Measurements from ENCODE around the gene SULF2.

The SULF2 gene

DNA sequence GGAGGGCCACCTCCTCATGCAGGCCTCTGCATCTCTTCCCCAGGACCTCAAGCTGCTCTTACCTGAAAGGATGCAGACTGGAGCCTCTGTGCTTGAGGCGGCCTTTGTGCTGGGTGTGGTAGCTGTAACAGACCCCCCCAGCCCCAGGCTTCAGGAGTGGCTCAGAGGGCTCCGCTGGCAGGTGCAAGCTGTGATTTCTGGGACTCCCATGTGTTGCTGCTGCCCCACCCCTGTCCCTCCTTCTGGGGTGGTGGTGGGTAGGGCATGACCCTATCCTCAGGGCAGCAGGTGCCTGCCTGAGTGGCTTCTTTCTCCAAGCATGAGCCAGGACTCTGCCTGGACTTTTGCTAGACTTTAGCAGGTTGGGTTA lies 121.2 kb downstream of the SULF2 start:
- DNase-seq: no peak

DNA sequence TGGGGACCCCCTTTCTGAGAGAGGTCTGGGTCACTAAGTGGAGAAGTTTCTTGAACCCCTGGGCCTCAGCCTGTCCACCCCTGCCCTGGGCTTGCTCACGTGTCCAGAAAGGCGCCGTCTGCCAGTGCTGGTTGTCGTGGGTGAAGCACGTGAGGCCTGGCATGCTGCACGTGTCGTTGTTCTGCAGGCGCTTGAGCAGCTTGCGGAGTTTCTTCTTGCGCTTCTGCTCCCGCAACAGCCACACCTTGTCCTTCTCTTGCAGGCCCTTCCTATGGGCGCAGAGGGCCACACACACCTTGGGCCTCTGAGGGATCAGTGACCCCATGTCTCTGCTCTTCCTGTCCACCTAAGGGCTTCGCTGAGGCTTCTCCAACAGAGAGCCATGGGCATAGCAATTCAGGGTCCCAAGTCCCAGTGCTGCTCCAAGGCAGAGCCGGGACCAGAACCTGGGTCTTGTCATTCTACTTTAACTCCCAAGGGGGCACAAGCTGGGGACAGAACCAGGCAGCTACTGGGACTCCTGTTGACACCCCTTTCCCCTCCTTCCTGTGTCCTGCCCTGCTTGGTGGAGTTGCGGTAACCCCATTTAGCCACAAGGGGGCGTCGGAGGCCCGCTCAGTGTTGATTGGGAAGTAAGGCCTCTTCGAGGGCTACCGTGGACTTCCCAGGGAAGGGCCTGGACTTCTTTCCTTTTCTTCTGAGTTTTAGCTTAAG lies 121.8 kb downstream of the SULF2 start:
- peak; percentile 39 for DNase-seq

DNA sequence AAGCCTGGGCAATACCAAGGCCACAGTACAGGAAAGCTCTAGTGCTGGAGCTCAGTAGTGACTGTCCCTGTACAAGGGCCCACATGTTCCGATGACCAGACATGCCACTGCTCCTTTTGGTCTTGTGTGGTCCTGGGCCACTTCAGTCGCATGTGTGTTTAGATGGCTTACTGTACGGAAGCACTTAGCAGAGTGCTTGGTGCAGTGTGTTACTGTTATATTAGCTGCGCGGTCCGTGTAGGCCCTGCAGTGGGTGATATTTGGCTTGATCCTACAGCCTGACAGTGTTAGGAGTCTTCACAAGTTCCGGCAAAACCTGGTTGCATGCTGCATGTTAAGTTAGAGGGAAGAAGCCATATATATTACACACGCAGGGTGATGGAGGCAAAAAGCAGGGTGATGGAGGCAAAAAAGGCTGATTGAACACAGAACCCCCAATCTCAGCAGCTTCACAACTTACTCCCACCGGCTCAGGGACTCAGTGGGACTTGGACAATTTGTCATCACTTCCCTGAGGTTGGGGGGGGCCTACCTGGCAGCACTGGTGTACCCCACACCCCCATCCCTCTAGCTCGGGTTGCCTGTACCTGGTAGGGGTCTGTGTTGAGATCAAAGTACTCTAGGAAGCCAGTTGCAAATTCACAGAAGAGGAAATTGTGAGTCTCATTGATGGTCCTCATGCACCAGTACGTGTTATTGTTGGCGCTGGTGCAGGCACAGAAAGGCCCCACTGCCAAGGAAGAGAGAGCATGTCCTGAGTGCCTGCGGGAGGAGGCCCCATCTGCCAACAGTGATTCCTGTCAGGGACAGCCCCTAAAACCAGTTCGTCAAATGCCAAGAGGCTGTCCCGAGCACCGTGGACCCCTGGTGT lies 122.6 kb downstream of the SULF2 start:
- DNase-seq: no peak

DNA sequence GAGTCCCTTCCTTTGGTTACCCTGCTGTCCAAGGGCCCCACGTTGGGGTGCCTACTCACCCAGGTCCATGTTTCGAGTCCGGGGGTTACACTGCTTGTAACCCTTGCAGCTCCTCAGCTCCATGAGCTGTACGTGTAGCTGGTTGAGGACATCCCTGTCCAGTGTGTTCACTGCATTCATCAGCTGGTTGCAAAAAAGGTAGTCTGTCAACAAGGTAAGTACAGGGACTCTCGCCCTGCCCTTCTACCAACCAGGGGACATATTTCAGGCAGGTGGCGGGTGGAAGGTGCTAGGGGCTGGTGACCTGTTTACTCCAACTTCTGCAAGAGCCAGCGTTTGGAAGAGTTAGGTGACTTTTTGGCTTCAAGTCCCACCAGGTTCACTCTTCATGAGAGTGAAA lies 123.6 kb downstream of the SULF2 start:
- no peak for DNase-seq

DNA sequence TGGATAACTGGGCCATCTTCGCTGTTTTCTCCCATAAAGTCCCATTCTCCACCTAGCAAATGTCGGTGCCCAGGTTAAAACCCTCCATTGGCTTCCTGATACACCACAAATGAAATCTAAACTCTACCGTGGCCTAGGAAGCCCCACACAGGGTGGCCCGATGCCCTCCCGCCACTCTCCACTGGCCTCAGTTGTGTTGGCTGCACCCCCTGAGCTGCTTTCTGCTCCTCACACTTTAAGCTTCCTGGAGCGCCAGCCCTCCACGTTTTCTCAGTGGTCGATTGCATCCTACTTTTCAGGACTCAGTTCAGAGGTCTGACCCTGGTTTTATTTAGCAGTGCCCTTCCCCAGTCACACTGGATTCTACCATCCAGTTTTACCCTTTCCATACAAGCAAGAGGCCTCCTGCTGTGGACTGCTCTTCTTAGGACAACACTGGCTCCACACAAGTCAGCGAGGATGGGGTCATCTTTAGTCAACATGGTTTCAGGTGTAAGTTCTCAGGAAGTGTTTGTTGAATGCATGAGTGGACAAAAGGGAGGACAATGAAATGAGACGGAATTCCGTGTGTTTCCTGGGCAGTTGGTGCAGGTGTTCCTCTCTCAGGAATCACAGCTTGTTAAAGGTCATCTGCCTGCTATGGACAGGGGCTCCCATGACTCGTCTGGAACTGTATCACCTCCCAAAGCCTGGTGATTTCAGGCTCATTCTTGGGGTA lies 124.1 kb downstream of the SULF2 start:
- DNase-seq: no peak

DNA sequence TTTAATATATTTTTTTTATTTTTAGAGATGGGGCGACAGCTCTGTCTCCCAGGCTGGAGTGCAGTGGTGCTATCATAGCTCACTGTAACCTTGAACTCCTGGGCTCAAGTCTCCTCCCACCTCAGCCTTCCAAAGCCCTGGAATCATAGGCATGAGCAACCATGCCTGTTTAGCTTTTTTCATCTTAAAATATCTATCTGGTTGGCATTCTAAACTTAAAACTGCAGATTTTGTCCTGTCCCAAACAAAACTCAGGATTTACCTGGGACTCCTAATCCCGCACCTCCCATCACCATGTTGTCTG lies 124.7 kb downstream of the SULF2 start:
- DNase-seq: no peak

DNA sequence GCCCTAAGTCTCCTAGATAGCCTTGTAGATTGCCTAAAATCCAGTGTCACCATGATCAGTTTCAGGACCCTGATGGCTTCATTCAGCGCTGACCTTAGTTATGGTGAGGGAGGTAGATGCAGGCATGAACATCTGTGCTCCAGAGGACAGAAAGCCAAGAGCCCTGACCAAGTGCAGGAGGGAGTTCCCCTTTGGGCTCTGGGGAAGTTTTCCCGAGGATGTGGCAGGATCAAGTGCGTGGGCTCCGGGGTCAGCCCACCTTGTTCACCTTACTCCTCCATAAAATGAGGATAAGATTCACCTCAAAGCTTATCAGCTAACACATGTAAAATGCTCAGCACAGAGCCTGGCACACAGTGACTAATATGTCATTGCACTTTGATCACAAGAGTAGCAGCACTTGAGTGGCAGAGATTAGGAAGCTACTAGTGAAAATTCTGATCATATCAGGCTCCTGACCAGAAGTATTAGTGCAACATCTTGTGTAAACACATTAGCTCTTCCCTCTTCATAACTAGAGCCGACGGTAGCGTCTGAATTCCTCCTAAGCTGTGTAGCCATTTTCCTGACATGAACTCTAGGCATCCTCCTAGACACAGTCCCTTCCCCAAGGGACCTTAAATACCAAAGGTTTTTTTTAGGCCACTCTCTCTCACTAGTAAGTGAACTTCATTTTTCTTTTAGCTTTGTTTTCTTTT lies 125.2 kb downstream of the SULF2 start:
- DNase-seq: no peak

DNA sequence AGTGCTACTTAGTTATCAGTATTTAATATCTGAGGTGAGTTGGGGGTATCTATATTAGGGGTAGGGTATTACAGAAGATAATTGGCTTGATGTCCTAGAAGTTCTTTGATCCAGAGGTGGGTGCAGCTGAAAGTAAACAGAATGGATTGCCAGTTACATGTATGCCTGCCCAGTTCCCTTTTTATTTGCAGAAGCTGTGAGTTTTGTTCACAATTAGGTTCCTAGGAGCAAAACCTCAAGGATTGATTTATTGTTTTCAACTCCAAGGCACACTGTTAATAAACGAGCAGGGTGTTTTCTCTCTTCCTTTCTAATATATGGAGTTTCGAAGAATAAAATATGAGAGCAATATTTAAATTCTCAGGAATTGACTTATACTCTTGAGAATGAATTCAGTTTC lies 129.0 kb downstream of the SULF2 start:
- no peak for DNase-seq

DNA sequence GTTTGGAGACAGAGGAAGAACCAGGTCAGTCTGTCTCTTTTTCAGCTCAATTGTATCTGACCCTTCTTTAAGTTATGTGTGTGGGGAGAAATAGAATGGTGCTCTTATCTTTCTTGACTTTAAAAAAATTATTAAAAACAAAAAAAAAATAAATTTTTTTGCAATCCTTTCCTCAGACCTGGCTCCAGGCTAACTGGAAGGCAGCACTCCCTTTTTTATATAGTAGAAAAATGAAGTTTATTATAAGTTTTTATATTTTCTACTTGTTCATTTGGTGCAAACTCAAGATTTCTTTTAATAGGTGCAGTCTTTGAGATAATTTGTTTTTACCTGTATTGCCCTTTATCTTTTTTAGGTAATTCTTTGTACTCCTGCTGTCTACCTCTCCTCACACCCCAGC lies 129.6 kb downstream of the SULF2 start:
- DNase-seq: no peak

DNA sequence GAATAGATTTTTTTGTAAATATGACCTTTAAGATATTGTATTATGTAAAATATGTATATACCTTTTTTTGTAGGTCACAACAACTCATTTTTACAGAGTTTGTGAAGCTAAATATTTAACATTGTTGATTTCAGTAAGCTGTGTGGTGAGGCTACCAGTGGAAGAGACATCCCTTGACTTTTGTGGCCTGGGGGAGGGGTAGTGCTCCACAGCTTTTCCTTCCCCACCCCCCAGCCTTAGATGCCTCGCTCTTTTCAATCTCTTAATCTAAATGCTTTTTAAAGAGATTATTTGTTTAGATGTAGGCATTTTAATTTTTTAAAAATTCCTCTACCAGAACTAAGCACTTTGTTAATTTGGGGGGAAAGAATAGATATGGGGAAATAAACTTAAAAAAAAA lies 130.9 kb downstream of the SULF2 start:
- no peak for DNase-seq

DNA sequence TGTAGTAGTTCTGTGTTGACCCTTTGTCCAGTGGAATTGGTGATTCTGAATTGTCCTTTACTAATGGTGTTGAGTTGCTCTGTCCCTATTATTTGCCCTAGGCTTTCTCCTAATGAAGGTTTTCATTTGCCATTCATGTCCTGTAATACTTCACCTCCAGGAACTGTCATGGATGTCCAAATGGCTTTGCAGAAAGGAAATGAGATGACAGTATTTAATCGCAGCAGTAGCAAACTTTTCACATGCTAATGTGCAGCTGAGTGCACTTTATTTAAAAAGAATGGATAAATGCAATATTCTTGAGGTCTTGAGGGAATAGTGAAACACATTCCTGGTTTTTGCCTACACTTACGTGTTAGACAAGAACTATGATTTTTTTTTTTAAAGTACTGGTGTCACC lies 131.4 kb downstream of the SULF2 start:
- DNase-seq: no peak

DNA sequence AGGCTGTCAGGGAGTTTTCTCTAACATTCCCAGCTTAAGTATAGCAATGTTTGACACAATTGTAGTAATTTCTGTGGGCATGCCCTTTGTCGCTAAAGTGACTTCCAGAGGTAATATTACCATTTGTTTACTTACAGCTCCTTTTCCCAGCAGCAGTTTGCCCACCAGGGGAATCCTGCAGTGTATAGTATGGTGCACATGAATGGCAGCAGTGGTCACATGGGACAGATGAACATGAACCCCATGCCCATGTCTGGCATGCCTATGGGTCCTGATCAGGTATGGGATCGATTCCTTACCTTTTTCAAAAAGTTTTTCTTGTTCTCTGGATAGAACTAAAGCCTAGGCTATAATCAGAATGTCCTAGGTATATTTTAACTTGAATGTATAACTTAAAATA lies 132.5 kb downstream of the SULF2 start:
- no peak for DNase-seq

DNA sequence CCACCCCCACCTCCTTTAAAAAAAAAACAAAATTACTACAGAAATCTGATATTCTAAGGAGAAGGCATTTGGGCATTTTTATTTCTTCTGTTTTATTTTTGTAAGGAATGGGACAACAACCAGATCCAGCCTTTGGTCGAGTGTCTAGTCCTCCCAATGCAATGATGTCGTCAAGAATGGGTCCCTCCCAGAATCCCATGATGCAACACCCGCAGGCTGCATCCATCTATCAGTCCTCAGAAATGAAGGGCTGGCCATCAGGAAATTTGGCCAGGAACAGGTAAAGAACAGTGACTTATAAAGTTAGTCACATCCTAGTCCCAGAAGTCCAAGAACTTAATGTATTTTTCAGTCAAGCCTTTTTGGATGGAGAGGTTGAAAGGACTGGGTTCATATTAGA lies 133.0 kb downstream of the SULF2 start:
- no peak for DNase-seq

DNA sequence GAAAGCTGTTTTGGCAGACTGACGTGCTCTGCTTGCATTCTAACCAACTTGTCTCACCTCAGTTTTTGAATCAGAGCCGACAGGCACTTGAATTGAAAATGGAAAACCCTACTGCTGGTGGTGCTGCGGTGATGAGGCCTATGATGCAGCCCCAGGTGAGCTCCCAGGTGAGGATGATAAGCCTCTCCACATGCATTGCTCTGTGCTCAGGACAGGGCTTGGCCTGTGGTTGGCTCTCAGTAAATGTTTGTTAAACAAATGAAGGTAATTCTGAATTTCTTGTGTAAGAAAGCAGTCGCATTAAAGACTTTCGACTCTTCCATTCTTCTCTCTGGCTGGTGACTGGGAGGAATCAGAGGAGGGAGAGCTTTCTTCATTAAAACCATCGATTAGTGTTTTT lies 136.3 kb downstream of the SULF2 start:
- DNase-seq: no peak

DNA sequence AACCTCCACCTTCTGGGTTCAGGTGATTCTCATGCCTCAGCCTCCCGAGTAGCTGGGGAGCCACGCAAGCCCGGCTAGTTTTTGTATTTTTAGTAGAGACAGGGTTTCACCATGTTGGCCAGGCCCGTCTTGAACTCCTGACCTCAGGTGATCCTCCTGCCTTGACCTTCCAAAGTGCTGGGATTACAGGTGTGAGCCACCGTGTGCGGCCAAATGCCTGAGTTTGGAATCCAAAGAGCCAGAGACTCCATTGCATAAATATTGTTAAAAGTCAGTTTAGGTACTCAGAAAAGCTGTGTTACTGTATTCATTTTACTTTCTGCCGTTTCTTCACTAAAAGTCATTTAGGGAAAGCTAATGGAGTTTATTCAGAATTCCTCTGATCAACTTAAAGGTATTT lies 137.3 kb downstream of the SULF2 start:
- no peak for DNase-seq

DNA sequence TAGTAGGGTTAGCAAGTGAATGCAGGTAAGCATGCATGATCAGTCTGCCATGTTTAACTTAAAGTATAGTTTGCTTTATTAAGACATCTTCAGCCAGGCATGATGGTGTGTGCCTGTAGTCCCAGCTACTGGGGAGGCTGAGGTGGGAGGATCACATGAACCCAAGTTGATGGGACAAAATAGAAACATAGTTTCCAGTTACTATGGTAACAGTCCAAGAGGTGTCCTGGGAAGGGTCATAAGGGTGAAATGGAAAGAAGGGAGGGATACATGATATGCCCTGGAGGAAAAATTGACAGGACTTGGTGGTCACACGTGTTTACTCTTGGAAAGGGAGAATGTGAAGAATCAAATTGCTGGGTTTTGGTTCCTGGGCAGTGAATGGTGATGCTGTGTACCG lies 139.6 kb downstream of the SULF2 start:
- no peak for DNase-seq

DNA sequence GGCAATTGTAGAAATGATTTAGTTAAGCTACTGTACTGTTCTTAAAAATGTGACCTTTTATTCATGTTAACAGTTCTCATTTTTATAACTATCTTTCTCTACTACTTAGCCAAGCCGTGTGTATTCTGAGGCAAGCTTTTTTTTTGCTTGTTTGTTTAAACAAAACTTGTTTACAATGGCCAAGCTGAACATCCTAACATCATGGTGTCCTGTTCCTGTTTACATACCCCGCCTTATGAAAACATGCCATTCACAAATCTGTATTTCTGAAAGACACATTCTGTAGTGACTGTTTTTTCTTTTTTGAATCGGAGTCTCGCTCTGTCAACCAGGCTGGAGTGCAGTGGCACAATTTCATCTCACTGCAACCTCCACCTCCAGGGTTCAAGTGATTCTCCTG lies 142.7 kb downstream of the SULF2 start:
- no peak for DNase-seq

DNA sequence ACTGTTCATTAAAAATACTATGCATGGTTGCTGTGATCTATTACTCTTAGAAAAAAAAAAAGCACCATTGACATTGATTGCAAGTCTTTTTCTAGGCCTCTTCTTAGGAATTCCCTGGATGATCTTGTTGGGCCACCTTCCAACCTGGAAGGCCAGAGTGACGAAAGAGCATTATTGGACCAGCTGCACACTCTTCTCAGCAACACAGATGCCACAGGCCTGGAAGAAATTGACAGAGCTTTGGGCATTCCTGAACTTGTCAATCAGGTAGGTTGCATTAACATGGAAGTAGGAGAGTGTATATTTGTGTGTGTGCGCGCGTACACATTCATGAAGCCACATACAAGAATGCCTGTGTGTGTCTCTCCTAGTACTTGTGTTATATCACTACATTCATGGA lies 143.2 kb downstream of the SULF2 start:
- DNase-seq: no peak

DNA sequence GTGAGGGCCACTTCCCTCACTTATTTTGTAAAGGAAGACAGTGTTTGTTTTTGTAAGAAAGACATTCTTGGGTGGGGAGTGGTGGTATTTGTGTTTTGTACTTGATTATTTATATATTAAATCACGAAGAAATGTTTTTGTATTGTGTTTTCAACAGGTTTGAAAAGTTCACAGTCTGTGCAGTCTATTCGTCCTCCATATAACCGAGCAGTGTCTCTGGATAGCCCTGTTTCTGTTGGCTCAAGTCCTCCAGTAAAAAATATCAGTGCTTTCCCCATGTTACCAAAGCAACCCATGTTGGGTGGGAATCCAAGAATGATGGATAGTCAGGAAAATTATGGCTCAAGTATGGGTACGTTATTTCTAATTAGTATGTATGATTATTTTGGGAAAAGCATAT lies 146.4 kb downstream of the SULF2 start:
- no peak for DNase-seq

DNA sequence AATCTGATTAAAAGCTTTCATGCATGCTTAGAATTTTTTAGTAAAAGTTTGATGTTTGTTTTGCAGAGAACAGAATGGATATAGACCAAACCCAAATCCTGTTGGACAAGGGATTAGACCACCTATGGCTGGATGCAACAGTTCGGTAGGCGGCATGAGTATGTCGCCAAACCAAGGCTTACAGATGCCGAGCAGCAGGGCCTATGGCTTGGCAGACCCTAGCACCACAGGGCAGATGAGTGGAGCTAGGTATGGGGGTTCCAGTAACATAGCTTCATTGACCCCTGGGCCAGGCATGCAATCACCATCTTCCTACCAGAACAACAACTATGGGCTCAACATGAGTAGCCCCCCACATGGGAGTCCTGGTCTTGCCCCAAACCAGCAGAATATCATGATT lies 150.0 kb downstream of the SULF2 start:
- DNase-seq: no peak

DNA sequence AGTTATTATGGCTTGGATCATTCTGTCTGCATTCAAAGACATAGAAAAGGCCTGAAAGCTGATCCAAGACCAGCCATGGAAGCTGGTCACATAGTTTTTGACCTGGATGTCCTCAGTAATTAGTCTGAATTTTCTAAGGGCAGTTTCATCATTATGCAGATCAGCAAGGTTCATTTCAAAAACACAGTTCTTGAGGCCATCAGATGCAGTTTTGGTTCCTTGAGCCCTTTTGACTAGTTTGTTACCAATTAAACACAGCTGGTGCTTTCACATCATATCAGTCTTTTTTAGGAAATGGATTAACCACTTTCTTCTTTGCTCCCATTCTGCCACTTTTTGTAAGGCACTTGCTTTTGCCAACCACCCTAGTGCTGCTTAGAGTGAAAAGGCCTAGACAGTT lies 154.2 kb downstream of the SULF2 start:
- no peak for DNase-seq

DNA sequence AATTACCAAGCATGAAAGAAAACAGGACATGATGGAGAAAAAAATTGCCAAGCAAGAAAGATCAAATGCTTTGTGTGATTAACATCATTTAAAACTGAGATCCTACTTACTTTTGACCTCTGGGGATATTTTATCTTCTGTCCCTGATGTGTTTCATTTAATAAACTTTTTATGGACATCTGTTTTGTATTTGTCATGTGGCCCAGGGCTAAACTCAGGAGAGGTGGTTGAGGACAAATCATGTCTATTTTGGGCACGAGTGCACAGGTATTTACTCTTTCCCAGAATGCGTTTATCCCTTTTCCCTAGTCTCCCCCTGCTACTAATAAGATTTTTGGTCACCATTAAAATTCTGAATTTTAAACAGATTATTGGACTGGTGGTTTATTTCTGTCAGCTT lies 155.4 kb downstream of the SULF2 start:
- DNase-seq: no peak

DNA sequence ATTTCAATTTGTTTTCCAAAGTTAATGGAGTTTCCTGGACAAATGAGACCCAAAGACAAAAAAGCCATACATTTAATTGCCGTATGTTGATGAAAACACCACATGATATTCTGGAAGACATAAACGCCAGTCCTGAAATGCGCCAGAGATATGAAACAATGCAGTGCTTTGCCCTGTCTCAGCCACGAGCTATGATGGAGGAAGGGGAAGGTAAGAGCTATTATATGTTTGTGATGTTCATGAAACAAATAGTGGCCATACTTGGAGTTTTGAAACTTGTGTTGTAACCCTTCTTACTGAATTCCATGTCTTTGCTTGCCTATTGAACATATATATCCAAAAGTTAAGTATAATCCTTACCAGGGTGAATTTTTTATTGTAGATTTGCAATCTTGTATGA lies 157.7 kb downstream of the SULF2 start:
- DNase-seq: no peak

DNA sequence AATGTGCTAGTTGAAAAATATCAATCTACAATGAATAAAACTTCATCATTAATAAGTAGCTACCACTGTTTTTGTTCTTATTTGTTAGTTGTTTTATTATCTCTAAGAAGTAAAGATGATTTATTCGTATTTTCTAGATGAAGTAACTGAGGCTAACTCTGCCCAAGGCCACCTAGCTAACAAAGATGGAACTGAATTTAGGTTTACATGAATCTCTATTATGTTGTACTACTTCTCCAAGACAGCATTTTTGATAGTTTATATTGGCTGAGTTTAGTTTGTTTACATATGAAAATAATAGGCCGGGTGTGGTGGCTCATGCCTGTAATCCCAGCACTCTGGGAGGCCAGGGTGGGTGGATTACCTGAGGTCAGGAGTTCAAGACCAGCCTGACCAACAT lies 162.1 kb downstream of the SULF2 start:
- no peak for DNase-seq
